MM.1S (cell line): Measurements from ENCODE around the gene RAPGEF4.

ENCODE experiments used
- CTCF ChIP-seq: fragments of 300-600 bp; sonication (generic); IDR thresholded peaks from 2 replicates; pipeline ENCODE4 v1.5.1; 2016; ENCODE audit warnings: antibody characterized with exemption, low read length, mixed read lengths
- EZH2 ChIP-seq: fragments of 300-600 bp; sonication (generic); optimal IDR thresholded peaks from 2 replicates; pipeline ENCODE3; 2017; ENCODE audit warnings: low read depth, mild to moderate bottlenecking, antibody characterized with exemption, low read length, mixed read lengths
- EZH2phosphoT487 ChIP-seq: fragments of 300-600 bp; sonication (generic); IDR thresholded peaks from 2 replicates; pipeline ENCODE4 v1.6.1; 2018; ENCODE audit warnings: antibody characterized with exemption, low read length

DNA sequence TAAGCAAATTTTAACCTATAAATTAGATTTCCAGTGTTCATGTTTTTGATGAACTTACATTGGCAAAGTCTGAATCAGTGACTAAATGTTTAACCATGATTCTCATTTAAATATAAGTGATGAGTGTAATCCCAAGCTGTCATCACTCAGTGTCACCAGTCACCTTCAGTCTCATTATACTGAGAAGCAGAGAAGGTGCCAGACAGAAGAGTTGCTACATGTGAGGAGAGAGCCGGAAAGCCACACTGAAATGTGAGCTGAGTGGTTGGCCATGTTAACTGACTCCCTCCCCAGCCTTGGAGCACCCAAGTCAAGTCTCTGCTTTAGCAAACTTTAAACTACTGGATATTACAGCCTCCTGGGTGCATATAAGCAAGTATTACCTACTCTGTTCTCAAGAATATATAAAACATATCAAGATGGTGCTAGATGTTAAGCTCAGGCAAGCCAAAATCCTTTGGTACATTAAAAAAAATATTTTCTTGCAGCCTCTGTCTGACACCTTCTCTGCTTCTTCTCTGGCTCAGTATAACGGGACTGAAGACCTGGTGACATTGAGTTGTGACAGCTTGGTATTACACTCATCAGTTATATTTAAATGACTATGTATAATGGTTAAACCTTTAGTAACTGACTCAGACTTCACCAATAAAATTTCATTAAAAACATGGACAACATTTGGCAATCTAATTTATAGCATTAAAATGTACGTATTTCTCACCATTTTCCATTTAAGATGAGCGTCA, 264.2 kb downstream of the RAPGEF4 start:
- TF ChIP-seq CTCF, result no peak
- no peak for TF ChIP-seq EZH2
- TF ChIP-seq EZH2phosphoT487, result no peak
